T-helper 2 cell treated with Interferon-gamma antibody and Interleukin-4, amounts not matched to agents 100 ng/mL and 5 ng/mL, for 36 hours (primary cell): Measurements from ENCODE around the gene LTBP1. TPM values are rescaled to one million over a fixed set of nuclear protein-coding genes. Genes with fewer than 3 reads are reported as not detected.
"Not testable (repeated sequence)": the region's sequence is repeated elsewhere in the genome, so short reads cannot be mapped to it uniquely, and the experiment has no call there.

Experiments
- intact Hi-C: fragments of 100-400 bp; cut with micrococcal nuclease; formaldehyde crosslinking; loops from one replicate; pipeline ENCODE4 v1.15.1; 2023
- total RNA-seq: library from RNA; stranded (reverse); gene quantifications from 2 replicates; pipeline ENCODE4 v1.2.3, GENCODE V29; 2022

The LTBP1 gene, protein sequence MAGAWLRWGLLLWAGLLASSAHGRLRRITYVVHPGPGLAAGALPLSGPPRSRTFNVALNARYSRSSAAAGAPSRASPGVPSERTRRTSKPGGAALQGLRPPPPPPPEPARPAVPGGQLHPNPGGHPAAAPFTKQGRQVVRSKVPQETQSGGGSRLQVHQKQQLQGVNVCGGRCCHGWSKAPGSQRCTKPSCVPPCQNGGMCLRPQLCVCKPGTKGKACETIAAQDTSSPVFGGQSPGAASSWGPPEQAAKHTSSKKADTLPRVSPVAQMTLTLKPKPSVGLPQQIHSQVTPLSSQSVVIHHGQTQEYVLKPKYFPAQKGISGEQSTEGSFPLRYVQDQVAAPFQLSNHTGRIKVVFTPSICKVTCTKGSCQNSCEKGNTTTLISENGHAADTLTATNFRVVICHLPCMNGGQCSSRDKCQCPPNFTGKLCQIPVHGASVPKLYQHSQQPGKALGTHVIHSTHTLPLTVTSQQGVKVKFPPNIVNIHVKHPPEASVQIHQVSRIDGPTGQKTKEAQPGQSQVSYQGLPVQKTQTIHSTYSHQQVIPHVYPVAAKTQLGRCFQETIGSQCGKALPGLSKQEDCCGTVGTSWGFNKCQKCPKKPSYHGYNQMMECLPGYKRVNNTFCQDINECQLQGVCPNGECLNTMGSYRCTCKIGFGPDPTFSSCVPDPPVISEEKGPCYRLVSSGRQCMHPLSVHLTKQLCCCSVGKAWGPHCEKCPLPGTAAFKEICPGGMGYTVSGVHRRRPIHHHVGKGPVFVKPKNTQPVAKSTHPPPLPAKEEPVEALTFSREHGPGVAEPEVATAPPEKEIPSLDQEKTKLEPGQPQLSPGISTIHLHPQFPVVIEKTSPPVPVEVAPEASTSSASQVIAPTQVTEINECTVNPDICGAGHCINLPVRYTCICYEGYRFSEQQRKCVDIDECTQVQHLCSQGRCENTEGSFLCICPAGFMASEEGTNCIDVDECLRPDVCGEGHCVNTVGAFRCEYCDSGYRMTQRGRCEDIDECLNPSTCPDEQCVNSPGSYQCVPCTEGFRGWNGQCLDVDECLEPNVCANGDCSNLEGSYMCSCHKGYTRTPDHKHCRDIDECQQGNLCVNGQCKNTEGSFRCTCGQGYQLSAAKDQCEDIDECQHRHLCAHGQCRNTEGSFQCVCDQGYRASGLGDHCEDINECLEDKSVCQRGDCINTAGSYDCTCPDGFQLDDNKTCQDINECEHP (N-terminal part only)
- total RNA-seq = 0.30 and 0.75 TPM in 2 replicates

DNA sequence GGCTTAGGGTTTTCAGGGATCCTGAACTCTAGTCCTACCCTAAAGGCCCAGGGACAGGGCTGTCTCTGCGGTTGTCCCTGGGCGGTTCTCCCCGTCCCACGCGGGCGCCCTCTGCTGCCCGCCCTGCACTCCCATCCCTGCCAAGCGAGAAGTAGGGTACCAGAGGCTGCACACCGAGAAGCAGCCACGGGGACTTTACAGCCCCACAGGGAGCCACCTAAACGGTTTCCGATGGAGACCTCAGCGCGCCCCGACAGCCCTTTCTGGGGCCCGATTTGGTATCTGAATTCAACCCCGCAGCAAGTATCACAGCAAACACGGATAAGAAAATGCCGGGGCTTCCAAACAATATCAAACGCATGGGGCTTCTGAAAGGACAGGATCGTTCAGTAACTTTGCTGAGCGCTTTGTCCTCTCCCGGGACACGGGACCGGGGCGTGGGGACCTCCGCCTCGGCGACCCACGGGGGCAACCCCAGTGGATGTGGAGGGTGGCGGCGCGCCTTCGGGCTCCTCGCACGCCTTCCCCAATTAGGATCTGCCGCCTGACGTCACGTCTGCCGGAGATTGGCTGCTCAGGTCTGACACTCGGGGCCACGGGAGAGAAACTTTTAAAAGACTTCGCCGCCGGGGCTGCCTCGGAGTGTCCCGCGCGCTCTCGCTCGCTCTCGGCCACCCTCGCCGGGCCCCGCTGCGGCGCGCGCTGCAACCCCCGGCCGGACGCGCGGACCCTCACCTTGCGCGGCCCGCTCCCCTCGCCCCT is at the start of gene LTBP1:
Gene LTBP1, plus strand, starts transcription at position 640 of the 762 bp plus-strand sequence. CDS start 372 bp downstream, outside the sequence.
- intact Hi-C loops = loop anchor here (1.0 to 5.0 kb wide), 5 partner anchors 174 to 652 kb away; partner anchors contain the start of genes FAM98A and TTC27

DNA sequence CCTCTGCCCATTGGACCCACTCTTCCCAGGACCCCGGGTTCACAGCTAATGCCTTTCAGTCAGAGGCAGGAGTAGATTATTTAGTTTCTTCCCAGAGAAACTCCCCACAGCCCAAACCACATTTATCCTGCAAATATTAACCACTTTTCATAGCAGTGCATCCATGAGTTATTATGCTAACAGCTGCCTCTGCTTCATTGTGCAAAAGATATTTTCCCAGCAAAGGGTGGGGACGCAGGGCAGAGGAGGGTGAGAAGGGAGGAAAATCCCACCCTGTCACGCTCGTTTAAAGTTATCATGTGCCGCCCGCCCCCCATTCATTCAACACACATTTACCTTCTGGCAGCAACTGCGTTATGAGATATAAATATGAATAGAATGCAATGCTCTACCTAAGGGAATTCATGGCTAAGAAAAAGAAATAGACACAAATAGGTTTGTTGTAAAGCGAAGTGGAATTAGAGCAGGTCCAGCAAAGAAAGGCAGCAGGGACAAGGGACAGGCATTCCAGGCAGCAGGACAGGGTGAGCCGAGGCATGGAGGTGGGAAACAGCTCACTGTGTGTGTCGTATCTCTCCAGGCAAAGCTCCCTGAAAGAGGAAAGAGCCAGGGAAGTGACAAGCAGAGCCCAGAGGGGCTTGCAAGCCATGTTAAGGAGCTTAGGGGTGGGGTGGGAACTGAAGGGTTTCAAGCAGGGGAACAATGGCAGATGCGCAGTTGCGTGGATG is 46.3 kb upstream of the LTBP1 start:
- intact Hi-C loops = no loop called here

DNA sequence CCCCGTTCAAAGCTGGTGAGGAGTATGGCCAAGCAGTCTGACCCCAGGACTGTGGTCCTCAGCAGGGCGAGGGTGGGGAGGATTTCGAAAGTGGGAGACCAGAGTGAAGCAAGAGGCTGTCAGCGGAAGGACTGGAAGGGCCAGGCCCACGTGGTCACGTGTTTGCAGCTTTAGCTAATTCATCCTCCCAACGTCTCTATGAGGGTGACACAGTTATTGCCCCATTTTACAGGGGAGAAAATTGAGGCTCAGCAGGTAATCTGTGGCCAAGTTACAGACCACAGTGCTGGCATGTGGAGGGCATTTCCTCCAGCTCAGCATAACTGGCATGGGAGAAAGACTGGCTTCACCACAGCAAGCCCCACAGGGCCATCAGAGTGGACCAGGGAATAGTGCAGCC is 45.4 kb upstream of the LTBP1 start:
- intact Hi-C loops = no loop called here

DNA sequence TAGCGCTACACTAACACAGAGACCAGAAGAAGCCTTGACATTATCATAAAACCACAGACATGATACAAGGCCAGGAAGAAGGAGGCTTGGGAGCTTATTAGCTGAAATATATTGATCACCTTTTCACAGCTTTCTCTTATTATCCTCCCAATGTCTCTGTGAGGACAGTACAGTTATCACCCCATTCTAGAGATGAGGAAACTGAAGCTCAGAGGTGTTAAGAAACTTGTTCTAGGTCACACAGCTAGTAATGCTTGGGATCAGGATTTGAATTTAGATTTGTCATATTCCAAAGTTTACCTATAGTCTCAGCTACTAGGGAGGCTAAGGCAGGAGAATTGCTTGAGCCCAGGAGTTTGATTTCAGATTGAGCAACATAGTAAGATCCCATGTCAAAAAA is 44.6 kb upstream of the LTBP1 start:
- intact Hi-C loops = no loop called here

DNA sequence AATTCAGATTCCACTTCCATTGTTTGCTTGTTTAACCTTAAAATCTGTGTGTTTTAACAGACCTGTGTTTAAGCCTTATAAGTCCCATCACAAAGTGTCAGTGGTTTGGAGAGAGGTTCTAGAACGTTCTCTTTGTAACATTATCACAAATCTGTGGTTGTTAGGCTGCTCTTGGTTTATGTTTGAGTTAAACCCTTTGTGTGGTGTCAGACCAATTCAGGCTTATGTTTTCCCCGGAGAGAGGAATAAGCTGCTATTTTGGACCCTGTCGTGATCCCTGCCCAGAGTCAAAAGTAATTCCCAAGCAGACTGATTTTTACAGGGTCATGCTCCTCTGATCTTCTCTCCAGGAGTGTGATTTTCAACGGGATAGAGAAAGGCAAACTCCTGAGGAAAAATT is 43.8 kb upstream of the LTBP1 start:
- intact Hi-C loops = no loop called here

DNA sequence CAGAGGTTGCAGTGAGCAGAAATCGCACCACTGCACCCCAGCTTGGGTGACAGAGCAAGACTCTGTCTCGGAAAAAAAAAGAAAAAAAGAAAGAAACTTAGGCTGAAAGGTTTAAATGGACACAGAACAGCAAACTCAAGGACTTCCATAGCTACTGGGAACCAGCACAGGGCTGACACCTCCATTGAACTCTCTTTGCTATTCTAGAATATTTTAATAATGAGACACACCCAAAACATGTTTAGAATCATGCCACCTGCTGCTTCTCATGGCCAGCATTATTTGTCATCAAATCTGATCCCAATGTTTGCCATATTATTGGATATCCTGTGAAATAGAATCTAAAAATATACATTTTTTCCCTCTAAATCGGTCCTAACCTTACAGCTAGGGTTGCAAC is 42.7 kb upstream of the LTBP1 start:
- intact Hi-C loops = no loop called here

DNA sequence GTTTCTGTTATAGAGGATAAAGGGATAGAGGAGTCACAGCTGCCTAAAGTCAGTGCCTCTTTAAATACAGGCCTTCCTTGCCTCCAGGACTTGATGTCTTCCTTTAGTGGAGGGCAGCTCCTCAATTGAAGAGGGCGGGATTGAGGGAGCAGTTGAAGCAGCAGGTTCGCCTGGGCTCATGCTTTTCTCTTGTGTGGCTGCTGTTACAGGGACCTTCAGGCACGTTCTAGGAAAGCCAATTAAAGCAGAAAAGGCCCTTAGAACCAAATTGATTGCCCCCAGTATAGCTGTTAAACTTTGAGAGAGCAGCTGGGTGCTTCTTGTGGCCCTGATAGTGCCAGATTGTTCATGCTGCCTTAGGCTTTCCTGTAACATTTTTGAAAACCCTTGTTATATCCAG is 42.0 kb upstream of the LTBP1 start:
- intact Hi-C loops = no loop called here

DNA sequence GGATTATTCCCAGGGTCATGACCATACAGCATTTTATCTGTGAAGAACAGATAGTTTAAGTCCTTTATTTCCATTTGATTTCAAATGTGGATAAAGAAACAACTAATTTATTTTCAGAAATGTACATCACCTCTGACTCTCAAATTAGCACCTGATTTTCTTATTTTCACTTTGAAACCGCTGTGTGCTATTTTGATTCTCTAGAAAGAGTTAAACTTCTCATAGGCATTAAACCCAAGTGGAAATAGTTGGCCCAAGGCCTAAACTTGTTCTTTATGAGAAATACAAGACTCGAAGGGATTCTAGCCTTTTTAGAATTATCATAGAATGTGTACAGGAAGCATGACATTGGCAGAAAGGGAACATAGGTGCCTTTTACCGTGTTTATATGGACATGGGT is 41.5 kb upstream of the LTBP1 start:
- intact Hi-C loops = no loop called here

DNA sequence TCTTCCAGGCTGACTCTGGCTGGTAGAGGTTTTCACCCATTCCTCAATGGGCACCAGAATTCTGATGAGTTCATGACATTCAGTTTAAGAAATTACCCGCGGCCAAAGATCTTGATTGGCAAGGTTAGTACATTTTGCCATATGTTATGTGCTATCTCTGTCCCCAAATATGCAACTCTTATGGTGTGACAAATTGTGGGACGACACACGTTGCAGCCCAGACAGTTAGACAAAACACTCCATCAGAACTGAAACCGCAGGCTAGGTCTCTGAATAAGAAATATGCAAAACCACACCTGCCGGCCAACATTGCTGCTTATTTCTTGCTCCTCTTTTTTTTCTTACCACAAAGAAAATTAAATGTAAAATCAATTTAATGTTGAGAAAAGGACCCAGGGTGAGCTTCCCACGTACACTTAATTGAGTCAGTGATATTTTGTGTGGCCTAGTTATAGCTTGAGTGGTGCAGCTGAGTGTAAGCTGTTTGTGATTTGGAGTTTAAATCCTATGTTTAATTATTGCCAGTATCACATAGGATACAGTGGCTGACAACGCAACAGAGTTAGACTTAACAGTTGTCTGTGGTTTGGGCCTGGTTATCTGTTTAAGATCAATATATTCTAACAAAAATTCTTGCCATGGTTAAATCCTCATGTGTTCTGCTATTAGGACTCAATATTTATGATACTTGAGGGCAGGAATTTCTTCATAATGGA is 35.7 kb upstream of the LTBP1 start:
- intact Hi-C loops = no loop called here

DNA sequence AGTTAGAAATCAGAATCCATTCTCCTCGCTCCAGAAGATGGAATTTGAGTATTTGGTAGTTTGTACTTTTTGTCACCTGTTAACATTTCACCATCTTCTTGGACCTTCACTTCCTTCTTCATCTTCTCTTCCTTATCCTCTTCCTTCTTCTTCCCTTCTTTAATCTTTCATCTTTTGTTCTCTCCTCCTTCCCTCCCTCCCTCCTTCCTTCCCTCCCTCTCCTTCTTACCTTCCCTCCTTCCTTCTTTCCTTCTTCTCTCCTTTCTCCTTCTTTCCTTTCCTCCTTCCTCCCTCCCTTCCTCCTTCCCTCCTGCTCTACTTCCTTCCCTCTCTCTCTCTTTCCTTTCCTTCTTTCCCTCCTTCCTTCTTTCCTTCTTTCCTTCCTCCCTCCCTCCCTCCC is 31.1 kb upstream of the LTBP1 start:
- intact Hi-C loops = no loop called here

DNA sequence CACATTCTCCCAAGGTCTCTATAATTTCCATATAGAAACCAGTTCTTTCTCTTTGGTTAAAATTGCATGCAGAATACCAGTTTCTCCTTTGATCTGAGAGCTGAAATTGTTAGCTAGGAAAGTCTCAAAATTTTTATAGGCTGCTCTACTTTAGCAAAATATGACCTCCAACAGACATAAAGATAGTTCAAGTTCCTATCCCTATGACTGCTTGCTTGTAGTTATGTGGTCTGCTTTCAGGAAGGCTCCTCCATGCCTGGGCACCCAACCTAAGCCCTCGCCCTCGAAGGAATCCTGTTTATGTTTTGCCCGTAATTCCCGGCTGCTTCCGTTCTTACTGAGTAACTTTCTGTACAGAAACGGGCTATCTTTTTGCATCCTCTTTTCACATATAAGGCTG is 28.0 kb upstream of the LTBP1 start:
- intact Hi-C loops = no loop called here

DNA sequence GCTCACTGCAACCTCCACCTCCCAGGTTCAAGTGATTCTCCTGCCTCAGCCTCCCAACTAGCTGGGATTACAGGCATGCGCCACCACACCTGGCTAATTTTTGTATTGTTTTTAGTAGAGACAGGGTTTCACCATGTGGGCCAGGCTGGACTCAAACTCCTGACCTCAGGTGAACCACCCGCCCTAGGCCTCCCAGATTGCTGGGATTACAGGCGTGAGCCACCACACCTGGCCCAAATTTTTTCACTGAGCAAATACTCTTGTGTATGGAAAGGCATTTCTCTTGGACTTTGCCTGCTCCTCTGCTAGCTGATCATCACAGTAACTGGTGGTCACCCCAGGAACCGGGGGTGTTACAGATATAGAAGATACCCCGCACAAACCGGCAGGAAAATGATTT is 26.9 kb upstream of the LTBP1 start:
- intact Hi-C loops = not testable (repeated sequence)

DNA sequence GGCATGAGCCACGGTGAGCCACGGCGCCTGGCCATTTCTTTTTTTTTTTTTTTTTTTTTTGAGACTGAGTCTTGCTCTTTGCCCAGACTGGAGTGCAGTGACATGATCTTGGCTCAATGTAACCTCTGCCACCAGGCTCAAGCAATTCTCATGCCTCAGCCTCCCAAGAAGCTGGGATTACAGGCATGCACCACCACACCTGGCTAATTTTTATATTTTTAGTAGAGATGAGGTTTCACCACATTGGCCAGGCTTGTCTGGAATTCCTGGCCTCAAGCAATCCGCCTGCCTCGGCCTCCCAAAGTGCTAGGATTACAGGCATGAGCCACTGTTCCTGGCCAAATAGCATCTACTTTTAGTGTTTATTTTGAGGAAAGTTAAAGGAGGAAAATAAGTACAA is 25.3 kb upstream of the LTBP1 start:
- intact Hi-C loops = not testable (repeated sequence)

DNA sequence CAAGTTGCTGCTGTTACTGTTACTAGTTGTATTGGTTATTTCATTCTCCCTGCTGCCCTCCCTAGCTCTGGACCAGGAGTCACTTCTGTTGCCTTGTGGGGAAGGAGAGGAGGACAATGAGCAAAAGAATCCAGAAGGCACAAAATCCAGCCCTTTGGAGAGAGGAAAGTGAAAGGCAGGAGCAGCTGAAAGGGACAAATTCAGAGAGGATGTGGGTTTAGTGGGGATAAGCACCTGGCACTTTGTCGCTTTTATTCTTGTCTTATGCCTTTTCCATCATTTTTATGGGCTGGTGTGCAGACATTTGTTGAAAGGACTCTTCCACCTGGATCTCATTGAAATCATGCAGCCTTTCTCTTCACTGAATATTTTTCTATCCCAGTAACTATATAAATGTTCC is 24.3 kb upstream of the LTBP1 start:
- intact Hi-C loops = no loop called here

DNA sequence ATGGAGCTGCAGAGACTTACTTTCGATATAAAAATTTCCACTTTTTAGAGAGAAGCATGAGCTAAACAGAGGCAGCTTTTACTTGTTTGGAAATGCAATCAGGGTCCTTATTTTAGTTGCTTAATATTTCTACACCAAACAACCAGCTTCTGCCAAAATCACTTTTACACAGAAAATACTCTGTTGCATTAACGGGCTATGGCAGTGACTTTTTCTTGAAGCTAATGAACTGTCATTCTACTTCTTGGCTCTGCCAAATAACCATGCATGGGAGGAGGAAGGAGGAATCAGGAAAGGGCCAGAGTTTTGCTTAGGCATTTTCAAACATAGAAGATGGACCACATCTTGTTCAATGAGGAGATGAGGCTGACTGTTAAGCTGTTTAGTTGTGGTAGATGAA is 23.6 kb upstream of the LTBP1 start:
- intact Hi-C loops = no loop called here

DNA sequence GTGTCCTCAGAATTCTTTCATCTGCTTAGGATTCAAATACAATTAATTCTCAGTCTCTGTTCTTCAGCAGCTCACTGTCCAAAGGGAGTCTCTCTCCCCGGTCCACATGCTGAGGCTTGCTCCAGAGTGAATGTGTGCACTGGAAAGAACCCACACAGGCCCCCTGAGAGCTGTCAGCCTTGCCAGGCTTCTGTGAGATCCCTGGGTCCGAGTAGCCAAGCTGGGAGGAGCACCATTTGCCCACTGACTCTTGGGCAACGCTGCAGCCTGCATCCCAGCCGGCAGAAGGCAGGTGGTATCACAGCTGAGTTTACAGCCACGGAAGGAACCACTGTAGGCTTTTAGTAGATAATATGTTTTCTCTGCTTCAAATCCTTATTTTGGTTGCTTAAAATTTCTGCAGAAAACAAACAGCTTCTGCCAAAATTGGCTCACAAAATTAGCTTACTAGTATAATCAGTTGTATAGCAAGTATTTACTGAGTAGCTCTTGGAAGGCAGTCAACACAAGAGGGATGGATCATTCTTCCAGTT is 21.4 kb upstream of the LTBP1 start:
- intact Hi-C loops = no loop called here

DNA sequence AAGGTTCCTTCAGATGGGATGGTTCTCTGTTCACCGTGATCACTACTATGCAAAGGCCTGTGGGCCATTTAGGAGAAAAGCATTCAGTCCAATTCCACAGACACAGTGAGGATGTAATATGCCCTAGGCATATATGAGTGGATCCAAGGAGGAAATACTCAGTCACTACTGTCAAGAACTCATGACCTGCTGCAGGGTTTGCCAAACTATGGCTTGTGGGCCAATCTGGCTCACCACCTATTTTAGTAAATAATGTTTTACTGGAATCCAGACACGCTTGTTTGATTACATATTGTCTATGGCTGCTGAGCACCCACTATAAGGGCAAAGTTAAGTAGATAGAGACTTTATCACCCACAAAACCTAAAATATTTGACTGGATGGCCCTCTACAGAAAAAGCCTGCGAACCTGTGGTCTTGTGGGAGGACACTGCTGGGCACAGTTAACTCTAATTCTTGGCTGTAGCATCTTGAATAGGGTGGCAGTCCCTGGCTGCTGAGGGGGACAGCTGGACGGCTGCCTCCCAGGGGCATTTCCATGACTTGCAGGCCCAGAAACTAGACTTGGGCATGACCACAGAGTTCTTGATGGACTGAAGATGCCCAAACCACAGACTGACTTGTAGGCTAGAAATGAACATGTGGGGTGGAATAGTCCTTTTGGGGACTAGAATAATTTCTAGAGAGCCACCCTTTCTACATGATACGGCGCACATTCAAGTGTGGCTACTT is 20.6 kb upstream of the LTBP1 start:
- intact Hi-C loops = no loop called here

DNA sequence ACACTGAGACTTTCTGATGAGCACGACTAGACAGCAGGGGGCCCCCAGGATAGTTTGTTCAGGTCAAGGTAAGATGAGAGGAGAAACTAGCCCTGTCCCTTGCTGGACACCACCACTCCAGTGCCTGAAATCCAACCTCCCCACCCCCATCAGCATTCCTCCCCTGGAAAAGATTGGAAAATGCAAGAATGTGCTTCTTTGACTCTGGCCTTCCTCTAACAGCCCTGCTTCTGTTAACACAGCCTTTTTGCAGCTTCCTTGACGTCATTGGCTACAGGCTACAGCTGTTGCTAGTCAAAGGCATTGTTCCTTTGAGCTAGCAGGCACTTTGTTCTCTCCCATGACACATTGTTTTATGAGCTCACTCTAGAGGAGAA is 20.1 kb upstream of the LTBP1 start:
- intact Hi-C loops = no loop called here

DNA sequence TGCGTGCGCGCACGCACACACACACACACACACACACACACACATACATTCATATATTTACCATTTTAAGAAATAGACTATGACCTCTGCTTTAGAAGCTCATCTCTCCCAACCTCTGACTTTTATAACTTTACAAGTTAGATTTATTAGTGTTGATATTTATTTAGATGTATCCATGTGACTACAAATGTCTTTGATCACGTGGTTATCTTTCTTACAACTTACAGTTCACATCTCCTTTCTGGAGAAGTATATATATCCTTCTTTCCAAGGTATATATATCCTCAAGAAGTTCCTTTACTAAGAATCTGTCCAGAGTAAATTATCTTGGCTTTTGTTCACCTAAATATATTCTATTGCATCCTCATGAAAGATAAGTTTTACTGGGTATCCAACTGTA is 16.3 kb upstream of the LTBP1 start:
- intact Hi-C loops = no loop called here
